Subcutaneous adipose tissue (tissue), 4 donors: ENCODE data around the gene SPRY1. TPM values are rescaled to one million over a fixed set of nuclear protein-coding genes. Genes with fewer than 3 reads are reported as not detected.

Experiments
- total RNA-seq, 4 donors: library from RNA; depleted of rRNA; stranded (reverse); fragments of >200 nt; gene quantifications; one replicate each; pipeline ENCODE4 v1.1.0, GENCODE V29; 2016
- TF ChIP-seq, protein P1 (sequence below): fragments of 450-650 bp; IDR thresholded peaks from one replicate; pipeline ENCODE4 v1.5.1; 2016; ENCODE audit warnings: low read depth, mild to moderate bottlenecking, control low read depth, antibody characterized with exemption, moderate library complexity

Gene SPRY1
- total RNA-seq, 4 donors from 2014 or later = 139 to 350 (median 162) TPM

DNA sequence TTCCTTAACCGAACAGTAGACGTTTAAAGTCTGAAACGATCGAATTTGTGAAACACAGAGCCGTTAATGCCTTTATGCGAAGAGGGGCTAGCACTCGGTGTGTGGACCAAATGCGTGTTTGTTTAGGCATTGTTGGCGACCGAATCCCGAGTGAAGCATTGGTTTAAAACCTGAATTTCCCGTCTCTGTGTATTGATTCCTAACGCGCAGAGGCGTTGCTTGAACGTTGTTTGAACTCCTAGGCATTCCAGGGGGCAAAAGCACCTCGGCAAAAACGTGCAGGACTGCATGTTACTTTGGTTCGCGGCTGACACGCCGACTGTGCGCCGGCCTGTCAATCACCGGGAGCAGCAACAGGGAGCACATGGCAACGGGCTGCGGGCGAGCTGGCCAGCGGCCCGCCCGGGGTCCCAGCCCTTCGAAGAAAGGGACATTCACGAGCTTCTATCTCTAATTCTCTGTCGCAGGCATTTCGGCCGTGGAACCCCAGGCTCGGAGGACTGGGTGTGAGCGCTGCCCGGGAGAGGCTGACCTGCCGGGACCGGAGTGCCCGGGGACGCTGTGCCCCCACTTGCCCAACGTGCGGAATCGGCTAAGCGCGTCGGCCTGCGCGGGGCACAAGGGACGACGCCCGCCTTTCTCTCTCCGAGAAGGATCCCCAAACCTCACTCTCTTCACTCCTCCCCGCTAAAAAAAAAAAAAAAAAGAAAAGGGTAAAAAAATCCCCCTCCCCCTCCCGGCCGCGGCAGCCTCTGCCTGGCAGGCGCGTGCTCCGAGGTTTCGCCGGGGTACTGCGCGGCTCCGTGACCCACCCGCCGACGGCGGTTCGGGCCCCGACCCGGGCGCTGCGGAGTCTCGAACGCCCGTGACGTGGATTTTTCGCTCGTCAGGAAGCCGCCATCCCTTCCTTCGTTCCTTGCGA, 810 bp downstream of the SPRY1 start:
- TF ChIP-seq, protein P1, sequence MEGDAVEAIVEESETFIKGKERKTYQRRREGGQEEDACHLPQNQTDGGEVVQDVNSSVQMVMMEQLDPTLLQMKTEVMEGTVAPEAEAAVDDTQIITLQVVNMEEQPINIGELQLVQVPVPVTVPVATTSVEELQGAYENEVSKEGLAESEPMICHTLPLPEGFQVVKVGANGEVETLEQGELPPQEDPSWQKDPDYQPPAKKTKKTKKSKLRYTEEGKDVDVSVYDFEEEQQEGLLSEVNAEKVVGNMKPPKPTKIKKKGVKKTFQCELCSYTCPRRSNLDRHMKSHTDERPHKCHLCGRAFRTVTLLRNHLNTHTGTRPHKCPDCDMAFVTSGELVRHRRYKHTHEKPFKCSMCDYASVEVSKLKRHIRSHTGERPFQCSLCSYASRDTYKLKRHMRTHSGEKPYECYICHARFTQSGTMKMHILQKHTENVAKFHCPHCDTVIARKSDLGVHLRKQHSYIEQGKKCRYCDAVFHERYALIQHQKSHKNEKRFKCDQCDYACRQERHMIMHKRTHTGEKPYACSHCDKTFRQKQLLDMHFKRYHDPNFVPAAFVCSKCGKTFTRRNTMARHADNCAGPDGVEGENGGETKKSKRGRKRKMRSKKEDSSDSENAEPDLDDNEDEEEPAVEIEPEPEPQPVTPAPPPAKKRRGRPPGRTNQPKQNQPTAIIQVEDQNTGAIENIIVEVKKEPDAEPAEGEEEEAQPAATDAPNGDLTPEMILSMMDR = no peak

DNA sequence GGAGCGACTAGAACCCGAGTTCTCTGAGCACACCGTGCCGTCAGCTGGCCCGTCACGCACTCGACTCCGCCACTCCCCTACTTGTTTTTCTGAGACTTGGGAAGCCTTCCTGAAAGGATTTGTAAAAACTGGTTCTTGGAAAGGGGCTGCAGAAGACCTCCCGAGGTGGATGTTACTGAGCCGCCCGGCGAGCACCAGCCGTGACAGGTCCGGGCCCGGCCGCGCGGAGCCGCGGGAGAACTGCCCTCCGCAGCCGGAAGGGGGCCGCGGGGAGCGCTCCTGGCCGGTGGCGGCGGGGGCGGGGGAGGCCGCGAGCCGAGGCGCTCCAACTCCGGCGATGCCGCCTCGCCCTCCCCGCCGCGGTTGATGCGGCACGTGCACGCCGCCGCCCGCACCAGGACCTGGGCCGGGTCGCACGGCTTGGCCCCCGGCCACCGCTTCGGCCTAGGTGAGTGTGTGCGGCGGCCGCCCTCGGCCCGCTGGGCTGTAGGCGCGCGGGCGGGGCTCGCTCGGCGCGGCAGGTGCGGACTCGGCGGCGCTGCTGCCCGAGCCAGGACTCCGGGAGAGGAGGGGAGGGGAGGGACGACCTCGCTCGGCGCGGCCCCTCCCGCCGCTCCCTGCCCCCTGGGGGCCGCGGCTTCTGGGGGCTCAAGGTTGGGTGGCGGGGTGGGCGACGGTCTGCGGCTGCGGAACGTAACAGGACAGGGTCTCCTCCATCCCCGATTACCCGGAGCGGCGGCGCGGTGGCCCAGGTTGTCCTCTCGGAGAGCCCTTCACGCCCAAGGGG, 1.7 kb downstream of the SPRY1 start:
- TF ChIP-seq, protein P1 = no peak

DNA sequence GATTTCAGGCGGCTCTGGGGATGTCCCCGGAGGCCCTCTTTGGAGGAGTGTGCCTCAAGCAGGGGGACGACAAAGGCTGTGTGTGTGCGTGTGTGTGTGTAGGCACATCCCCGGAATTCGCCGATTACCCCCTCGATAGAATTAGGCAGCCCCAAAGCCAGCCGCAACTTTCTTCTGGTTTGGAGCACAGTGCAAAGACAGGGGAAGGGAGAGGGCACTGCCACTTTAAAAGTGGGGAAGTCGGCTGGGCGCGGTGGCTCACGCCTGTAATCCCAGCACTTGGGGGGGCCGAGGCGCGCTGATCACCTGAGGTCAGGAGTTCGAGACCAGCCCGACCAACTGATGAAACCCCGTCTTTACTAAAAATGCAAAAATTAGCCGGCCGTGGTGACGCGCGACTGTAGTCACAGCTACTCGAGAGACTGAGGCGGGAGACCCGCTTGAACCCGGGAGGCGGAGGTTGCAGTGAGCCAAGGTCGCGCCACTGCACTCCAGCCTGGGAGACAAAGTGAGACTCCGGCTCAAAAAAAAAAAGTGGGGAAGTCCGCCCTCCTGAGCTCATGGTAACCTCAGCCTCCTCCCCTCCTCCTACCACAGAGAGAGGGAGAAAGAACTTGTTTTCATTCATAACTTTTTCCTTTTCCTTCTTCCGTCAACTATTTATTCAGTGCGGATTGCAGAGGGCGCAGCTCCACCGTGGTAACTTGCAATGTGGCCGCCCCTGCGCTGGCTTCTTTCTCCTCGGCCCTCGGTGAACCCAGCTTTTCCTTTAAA, 2.4 kb downstream of the SPRY1 start:
- TF ChIP-seq, protein P1 = no peak

DNA sequence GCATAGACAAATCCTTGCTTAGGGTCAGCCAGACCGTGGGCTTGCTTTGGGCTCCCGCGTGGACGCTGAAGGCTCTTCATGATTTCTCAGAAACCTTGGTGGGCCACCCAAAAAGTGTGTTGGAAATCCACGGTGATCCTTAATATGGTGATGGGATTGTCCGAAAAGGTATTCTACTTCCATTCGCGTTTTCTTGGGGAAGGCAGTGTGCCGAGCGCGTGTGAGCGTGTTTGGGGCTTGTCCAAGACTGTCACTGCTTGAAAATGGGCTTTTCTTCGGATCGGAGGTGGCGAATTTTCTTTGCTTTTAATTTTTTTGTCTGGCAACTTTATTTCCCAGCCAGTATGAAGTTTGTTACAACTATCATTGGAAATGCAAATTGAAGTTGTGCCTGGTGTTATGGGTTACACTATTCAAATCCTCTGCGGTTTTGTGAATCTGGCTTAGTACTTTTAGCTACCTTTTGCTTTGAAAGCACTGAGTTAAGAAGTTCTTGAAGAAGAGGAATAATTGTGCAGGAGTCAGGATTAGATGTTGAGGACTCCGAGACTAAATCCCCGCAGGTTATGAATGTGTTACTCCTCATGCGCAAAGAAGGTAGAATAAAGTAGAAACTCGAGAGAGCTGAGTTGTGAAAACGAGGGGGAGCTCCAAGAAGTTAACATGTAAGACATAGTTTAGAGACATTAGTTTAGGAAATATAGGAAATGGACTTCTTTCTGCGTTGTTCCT, 3.2 kb downstream of the SPRY1 start:
- TF ChIP-seq, protein P1 = no peak

DNA sequence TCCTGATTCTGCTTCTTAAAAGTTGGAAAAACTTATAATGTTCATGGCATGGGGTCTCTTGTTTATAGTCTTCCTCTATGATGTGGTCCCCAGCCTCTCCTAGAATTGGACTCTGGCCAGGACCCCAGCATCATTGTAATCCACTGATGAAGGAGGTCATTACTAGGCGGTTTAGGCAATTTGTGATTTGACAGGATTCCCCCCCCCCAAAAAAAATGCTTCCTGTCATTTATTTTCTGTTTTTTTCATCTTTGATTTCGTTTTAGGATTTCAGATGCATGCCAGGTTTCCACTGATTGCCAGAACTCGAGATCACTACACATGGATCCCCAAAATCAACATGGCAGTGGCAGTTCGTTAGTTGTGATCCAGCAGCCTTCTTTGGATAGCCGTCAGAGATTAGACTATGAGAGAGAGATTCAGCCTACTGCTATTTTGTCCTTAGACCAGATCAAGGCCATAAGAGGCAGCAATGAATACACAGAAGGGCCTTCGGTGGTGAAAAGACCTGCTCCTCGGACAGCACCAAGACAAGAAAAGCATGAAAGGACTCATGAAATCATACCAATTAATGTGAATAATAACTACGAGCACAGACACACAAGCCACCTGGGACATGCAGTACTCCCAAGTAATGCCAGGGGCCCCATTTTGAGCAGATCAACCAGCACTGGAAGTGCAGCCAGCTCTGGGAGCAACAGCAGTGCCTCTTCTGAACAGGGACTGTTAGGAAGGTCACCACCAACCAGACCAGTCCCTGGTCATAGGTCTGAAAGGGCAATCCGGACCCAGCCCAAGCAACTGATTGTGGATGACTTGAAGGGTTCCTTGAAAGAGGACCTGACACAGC, 4.9 kb downstream of the SPRY1 start:
- TF ChIP-seq, protein P1 = no peak

DNA sequence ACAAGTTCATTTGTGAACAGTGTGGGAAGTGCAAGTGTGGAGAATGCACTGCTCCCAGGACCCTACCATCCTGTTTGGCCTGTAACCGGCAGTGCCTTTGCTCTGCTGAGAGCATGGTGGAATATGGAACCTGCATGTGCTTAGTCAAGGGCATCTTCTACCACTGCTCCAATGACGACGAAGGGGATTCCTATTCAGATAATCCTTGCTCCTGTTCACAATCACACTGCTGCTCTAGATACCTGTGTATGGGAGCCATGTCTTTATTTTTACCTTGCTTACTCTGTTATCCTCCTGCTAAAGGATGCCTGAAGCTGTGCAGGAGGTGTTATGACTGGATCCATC, 5.5 kb downstream of the SPRY1 start:
- TF ChIP-seq, protein P1 = no peak
